Measurements from ENCODE around the gene SLC35F3.

GRCh38 chr1:234108921-234109320 is 204.4 kb downstream of the SLC35F3 start:
- TF ChIP-seq EP300 (IDR thresholded peaks at IDR 0.05; ENCODE audit: borderline replicate concordance) (no peak), TEAD4 (IDR thresholded peaks at IDR 0.05) (no peak), TAF1 (IDR thresholded peaks at IDR 0.05; ENCODE audit: low read depth) (no peak), RAD21 (IDR thresholded peaks at IDR 0.05; ENCODE audit: low read depth) (no peak), FOXM1 (IDR thresholded peaks at IDR 0.05; ENCODE audit: borderline replicate concordance, low read depth) (no peak), YY1 (IDR thresholded peaks at IDR 0.05; ENCODE audit: low read depth) (no peak), TCF12 (IDR thresholded peaks at IDR 0.05; ENCODE audit: low read depth) (no peak)
- TF ChIP-seq, protein P1, sequence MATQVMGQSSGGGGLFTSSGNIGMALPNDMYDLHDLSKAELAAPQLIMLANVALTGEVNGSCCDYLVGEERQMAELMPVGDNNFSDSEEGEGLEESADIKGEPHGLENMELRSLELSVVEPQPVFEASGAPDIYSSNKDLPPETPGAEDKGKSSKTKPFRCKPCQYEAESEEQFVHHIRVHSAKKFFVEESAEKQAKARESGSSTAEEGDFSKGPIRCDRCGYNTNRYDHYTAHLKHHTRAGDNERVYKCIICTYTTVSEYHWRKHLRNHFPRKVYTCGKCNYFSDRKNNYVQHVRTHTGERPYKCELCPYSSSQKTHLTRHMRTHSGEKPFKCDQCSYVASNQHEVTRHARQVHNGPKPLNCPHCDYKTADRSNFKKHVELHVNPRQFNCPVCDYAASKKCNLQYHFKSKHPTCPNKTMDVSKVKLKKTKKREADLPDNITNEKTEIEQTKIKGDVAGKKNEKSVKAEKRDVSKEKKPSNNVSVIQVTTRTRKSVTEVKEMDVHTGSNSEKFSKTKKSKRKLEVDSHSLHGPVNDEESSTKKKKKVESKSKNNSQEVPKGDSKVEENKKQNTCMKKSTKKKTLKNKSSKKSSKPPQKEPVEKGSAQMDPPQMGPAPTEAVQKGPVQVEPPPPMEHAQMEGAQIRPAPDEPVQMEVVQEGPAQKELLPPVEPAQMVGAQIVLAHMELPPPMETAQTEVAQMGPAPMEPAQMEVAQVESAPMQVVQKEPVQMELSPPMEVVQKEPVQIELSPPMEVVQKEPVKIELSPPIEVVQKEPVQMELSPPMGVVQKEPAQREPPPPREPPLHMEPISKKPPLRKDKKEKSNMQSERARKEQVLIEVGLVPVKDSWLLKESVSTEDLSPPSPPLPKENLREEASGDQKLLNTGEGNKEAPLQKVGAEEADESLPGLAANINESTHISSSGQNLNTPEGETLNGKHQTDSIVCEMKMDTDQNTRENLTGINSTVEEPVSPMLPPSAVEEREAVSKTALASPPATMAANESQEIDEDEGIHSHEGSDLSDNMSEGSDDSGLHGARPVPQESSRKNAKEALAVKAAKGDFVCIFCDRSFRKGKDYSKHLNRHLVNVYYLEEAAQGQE (IDR thresholded peaks at IDR 0.05; ENCODE audit: low read depth): no peak

Data from Ishikawa (cell line).